ENCODE data around the gene SERPINB7.
"Not testable (repeated sequence)": the region's sequence is repeated elsewhere in the genome, so short reads cannot be mapped to it uniquely, and the experiment has no call there.

Gene SERPINB7

DNA sequence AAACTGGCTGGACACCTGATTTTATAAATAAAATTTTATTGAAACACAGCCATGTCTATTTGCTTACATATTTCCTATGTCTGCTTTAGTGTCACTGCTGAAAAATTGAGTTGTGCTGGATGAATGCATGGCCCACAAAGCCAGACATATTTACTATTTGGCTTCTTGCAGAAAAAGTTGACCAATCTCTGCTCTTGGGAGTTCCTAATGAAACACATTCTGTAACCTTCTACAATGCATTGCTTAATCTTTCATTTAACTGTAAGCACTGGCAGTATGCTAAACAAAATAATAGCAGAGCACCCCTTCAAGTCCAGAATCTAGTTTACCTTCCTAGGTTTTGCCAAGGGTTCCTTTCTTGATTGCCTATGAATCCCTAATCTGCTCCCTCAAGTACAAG lies 17.7 kb upstream of the SERPINB7 start:
- H3K27me3 ChIP-seq (ENCODE audit: control insufficient read depth in 5 of 5, insufficient read depth in 4 of 5, low read length in 5 of 5), result no peaks in the 10 kb centered on the region
- peaks cover 0 to 22% (median 9%) of the 10 kb centered on the region in 5 donors for H3K4me1 ChIP-seq (ENCODE audit: control insufficient read depth in 5 of 5, insufficient read depth in 5 of 5, low read length in 5 of 5)
- H3K4me3 ChIP-seq (ENCODE audit: low read depth in 1 of 5, low read length in 5 of 5), result no peak overlapping the region
- peaks cover 0 to 10% (median 5%) of the 10 kb centered on the region in 5 donors for H3K9me3 ChIP-seq (ENCODE audit: control insufficient read depth in 5 of 5, low read length in 5 of 5)
- no peak overlapping the region for H3K27ac ChIP-seq (ENCODE audit: low read depth, low read length)
- no peaks in the 10 kb centered on the region for H3K36me3 ChIP-seq (ENCODE audit: control insufficient read depth in 5 of 5, insufficient read depth in 5 of 5, low read length in 5 of 5)
- H3K9ac ChIP-seq (ENCODE audit: low read length in 5 of 5), result no peak overlapping the region

DNA sequence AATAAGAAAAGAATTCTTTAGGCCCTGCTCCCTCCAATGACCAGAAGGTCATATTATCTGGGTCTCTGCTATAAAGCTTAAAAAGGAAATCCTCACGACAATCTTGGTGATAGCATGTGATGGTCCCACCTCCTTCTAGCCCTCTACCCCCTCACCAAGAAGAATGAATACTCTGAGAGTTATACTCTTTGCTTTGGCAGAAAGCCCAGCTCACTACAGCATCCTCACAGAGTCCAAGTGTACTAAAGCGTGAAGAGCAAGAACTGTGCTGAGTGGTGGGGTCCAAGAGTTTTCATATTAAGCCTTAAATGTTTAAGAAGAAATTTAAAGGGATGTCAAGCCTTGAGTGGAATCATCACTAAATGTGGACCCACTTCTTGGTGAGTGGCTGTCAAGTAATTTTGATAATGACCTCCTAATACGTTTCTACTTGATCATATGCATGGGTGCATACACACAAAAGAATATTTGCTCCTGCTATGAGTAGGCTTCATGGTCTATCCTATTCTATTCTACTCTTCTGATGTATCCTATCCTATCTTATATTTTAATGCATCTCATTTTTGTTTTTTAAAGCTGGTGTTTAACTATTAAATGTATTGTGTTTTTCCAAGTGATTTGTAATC lies 16.5 kb upstream of the SERPINB7 start:
- Histone ChIP-seq H3K36me3 (ENCODE audit: control insufficient read depth in 5 of 5, insufficient read depth in 5 of 5, low read length in 5 of 5) (no peaks in the 10 kb centered on the region), H3K4me3 (ENCODE audit: low read depth in 1 of 5, low read length in 5 of 5) (no peak overlapping the region), H3K27ac (ENCODE audit: low read depth, low read length) (no peak overlapping the region), H3K4me1 (ENCODE audit: control insufficient read depth in 5 of 5, insufficient read depth in 5 of 5, low read length in 5 of 5) (peaks cover 0 to 22% (median 9%) of the 10 kb centered on the region in 5 donors), H3K9me3 (ENCODE audit: control insufficient read depth in 5 of 5, low read length in 5 of 5) (peaks cover 0 to 10% (median 5%) of the 10 kb centered on the region in 5 donors), H3K27me3 (ENCODE audit: control insufficient read depth in 5 of 5, insufficient read depth in 4 of 5, low read length in 5 of 5) (no peaks in the 10 kb centered on the region), H3K9ac (ENCODE audit: low read length in 5 of 5) (no peak overlapping the region)

DNA sequence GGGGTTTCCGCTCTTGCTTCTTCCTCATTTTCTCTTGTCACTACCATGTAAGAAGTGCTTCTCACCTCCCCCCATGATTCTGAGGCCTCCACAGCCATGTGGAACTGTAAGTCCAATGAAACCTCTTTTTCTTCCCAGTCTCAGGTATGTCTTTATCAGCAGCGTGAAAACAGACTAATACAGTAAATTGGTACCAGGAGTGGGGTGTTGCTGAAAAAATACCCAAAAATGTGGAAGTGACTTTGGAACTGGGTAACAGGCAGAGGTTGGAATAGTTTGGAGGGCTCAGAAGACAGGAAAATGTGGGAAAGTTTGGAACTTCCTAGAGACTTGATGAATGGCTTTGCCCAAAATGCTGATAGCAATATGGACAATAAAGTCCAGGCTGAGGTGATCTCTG lies 15.4 kb upstream of the SERPINB7 start:
- not testable (repeated sequence) for H3K9me3 ChIP-seq (ENCODE audit: control insufficient read depth in 5 of 5, low read length in 5 of 5); H3K27me3 ChIP-seq (ENCODE audit: control insufficient read depth in 5 of 5, insufficient read depth in 4 of 5, low read length in 5 of 5); H3K4me3 ChIP-seq (ENCODE audit: low read depth in 1 of 5, low read length in 5 of 5); H3K9ac ChIP-seq (ENCODE audit: low read length in 5 of 5); H3K27ac ChIP-seq (ENCODE audit: low read depth, low read length); H3K36me3 ChIP-seq (ENCODE audit: control insufficient read depth in 5 of 5, insufficient read depth in 5 of 5, low read length in 5 of 5)
- H3K4me1 ChIP-seq (ENCODE audit: control insufficient read depth in 5 of 5, insufficient read depth in 5 of 5, low read length in 5 of 5), result peaks cover 0 to 22% (median 9%) of the 10 kb centered on the region in 5 donors

DNA sequence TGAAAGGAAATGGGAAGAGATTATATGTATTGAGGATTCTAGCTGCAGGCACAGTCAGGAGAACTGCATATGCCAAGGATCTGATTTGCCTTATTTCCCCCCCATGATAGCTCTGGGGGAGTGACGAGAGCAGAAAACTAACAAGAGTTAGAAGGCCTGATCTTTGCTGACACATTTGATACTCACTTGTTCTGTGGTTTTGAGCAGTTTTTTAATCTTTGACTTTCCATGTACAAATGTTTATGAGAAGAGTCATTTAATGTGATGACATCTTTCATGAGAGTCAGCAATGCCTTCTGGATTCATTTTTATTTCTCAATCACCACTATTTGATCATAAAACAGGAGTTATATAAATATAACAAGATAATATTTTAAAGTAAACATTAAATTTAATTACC lies 12.7 kb upstream of the SERPINB7 start:
- no peak overlapping the region for H3K9ac ChIP-seq (ENCODE audit: low read length in 5 of 5)
- H3K36me3 ChIP-seq (ENCODE audit: control insufficient read depth in 5 of 5, insufficient read depth in 5 of 5, low read length in 5 of 5), result no peaks in the 10 kb centered on the region
- H3K9me3 ChIP-seq (ENCODE audit: control insufficient read depth in 5 of 5, low read length in 5 of 5), result peaks cover 0 to 10% (median 5%) of the 10 kb centered on the region in 5 donors
- no peak overlapping the region for H3K27ac ChIP-seq (ENCODE audit: low read depth, low read length)
- no peaks in the 10 kb centered on the region for H3K27me3 ChIP-seq (ENCODE audit: control insufficient read depth in 5 of 5, insufficient read depth in 4 of 5, low read length in 5 of 5)
- no peak overlapping the region for H3K4me3 ChIP-seq (ENCODE audit: low read depth in 1 of 5, low read length in 5 of 5)
- H3K4me1 ChIP-seq (ENCODE audit: control insufficient read depth in 5 of 5, insufficient read depth in 5 of 5, low read length in 5 of 5), result peaks cover 0 to 12% (median 7%) of the 10 kb centered on the region in 5 donors

DNA sequence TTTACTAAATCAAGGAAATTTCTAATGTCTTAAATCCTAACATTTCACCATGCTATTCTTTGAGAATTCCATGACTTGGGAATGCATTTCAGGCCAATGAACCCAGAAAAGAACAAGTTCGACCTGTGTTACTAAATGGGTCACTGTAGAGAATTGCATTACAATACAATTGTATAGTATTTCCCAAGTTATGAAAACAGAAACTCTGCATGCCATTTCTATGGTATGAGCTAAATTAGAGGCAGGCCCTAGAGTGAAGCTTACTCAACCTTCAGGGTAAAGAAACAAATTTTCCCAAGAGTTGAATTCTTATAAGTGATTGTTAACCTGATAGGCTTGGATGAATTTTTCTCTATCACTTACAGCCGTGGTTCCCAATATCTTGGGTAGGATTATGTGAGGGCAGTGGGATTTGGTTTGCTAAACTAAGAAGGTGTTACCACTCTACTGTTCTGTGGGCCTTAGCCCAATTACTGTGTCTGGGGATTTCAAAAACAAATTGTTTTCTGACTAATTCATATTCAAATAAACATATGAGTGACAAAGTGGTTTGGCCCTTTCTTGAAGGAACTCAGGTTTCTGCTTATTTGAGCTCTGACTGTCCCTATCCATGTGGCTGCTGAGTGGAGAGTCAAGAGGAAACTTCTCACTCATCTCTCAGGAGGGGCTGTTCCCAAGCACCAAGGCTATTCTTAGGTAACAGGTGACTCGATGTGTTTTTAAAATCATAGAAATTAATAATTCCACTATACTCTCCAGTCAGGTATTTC lies 11.2 kb upstream of the SERPINB7 start:
- H3K9me3 ChIP-seq (ENCODE audit: control insufficient read depth in 5 of 5, low read length in 5 of 5), result peaks cover 0 to 10% (median 5%) of the 10 kb centered on the region in 5 donors
- no peak overlapping the region for H3K27ac ChIP-seq (ENCODE audit: low read depth, low read length)
- no peak overlapping the region for H3K9ac ChIP-seq (ENCODE audit: low read length in 5 of 5)
- no peaks in the 10 kb centered on the region for H3K4me1 ChIP-seq (ENCODE audit: control insufficient read depth in 5 of 5, insufficient read depth in 5 of 5, low read length in 5 of 5)
- H3K4me3 ChIP-seq (ENCODE audit: low read depth in 1 of 5, low read length in 5 of 5), result no peak overlapping the region
- no peaks in the 10 kb centered on the region for H3K27me3 ChIP-seq (ENCODE audit: control insufficient read depth in 5 of 5, insufficient read depth in 4 of 5, low read length in 5 of 5)
- no peaks in the 10 kb centered on the region for H3K36me3 ChIP-seq (ENCODE audit: control insufficient read depth in 5 of 5, insufficient read depth in 5 of 5, low read length in 5 of 5)

DNA sequence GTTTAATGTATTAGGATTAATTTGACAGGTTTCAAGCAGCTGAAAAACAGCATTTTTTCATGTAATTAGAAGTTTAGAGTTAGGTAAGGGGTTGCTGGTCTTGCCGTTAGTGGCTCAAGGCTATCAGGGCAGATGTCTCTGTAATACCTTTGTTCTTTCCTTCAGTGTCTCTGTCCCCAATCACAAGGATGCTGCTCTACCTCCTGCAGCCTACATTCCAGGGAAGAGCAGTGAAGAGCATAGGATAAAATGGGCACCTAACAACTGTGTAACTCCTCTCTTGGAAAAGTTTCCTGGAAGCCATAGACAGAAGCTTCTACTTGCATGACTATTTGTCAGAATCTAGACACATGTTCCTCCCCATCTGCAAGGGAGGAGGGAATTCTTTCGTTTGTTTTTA lies 9.4 kb upstream of the SERPINB7 start:
- Histone ChIP-seq H3K4me3 (ENCODE audit: low read depth in 1 of 5, low read length in 5 of 5) (no peak overlapping the region), H3K27ac (ENCODE audit: low read depth, low read length) (no peak overlapping the region), H3K36me3 (ENCODE audit: control insufficient read depth in 5 of 5, insufficient read depth in 5 of 5, low read length in 5 of 5) (no peaks in the 10 kb centered on the region), H3K9ac (ENCODE audit: low read length in 5 of 5) (no peak overlapping the region), H3K9me3 (ENCODE audit: control insufficient read depth in 5 of 5, low read length in 5 of 5) (peaks cover 0 to 2% (median 0%) of the 10 kb centered on the region in 5 donors), H3K27me3 (ENCODE audit: control insufficient read depth in 5 of 5, insufficient read depth in 4 of 5, low read length in 5 of 5) (no peaks in the 10 kb centered on the region), H3K4me1 (ENCODE audit: control insufficient read depth in 5 of 5, insufficient read depth in 5 of 5, low read length in 5 of 5) (peaks cover 0 to 2% (median 0%) of the 10 kb centered on the region in 5 donors)

DNA sequence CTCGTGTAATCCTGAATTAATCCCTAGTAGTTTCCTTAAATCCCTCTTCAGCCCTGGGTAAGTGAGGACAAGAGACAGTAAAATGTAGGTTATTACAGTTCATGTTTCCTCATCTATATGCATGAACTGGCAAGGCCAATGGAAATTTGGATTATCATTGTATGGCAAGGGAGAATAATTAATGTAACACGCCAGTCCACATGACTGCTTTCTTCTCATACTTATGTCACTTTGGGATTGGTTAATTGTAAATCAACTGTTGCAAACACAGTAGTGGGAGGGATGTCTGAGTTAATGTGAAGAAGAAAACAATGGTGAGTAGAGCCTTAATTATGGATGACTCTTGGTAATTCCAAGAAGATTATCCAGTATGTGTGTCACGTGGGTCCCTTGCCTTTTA lies 1.7 kb upstream of the SERPINB7 start:
- H3K27me3 ChIP-seq (ENCODE audit: control insufficient read depth in 5 of 5, insufficient read depth in 4 of 5, low read length in 5 of 5), result no peaks in the 10 kb centered on the region
- no peaks in the 10 kb centered on the region for H3K36me3 ChIP-seq (ENCODE audit: control insufficient read depth in 5 of 5, insufficient read depth in 5 of 5, low read length in 5 of 5)
- H3K4me3 ChIP-seq (ENCODE audit: low read depth in 1 of 5, low read length in 5 of 5), result no peak overlapping the region
- H3K4me1 ChIP-seq (ENCODE audit: control insufficient read depth in 5 of 5, insufficient read depth in 5 of 5, low read length in 5 of 5), result peaks cover 0 to 7% (median 0%) of the 10 kb centered on the region in 5 donors
- no peak overlapping the region for H3K27ac ChIP-seq (ENCODE audit: low read depth, low read length)
- H3K9ac ChIP-seq (ENCODE audit: low read length in 5 of 5), result no peak overlapping the region
- H3K9me3 ChIP-seq (ENCODE audit: control insufficient read depth in 5 of 5, low read length in 5 of 5), result no peaks in the 10 kb centered on the region

DNA sequence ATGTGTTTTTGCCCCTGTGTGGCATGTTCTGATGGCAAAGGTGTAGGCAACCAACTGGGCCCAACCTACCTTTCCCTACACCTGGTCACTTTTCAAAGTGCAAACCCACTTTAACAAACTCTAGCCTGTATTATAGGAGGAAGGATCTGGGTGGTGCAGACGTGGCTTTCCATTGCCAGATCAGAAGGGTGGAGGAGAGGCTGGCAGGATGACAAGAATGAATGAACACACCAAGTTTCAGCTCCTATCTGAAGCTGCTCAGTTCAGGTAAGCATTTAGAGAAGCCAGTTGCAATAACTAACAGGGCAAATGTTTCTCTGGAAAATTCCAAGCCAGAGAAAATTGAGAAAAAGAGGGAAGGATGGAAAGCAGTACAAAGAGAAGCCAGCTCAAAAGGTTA lies 707 bp upstream of the SERPINB7 start:
- Histone ChIP-seq H3K36me3 (ENCODE audit: control insufficient read depth in 5 of 5, insufficient read depth in 5 of 5, low read length in 5 of 5) (no peaks in the 10 kb centered on the region), H3K9ac (ENCODE audit: low read length in 5 of 5) (no peak overlapping the region), H3K9me3 (ENCODE audit: control insufficient read depth in 5 of 5, low read length in 5 of 5) (no peaks in the 10 kb centered on the region), H3K27me3 (ENCODE audit: control insufficient read depth in 5 of 5, insufficient read depth in 4 of 5, low read length in 5 of 5) (no peaks in the 10 kb centered on the region), H3K27ac (ENCODE audit: low read depth, low read length) (no peak overlapping the region), H3K4me1 (ENCODE audit: control insufficient read depth in 5 of 5, insufficient read depth in 5 of 5, low read length in 5 of 5) (peaks cover 0 to 7% (median 0%) of the 10 kb centered on the region in 5 donors), H3K4me3 (ENCODE audit: low read depth in 1 of 5, low read length in 5 of 5) (no peak overlapping the region)

DNA sequence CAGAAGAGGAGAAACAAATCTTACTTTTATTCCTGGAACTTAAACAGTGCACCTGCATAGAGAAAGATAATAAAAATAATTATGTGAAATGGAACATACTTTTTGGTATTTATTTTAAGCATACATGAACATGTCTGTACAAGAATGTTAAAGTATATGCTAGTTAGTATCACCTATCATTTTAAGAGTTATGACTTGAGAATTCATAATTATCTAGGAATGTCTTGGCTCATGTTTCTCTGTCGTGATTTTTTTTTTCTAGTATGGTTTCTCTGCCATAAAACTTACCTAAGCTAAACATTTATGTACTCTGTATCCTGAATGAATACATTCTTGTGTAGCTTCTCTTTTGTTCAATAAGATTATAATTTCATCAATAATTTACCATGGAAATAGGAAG lies 4.2 kb downstream of the SERPINB7 start:
- no peaks in the 10 kb centered on the region for H3K4me1 ChIP-seq (ENCODE audit: control insufficient read depth in 5 of 5, insufficient read depth in 5 of 5, low read length in 5 of 5)
- no peaks in the 10 kb centered on the region for H3K9me3 ChIP-seq (ENCODE audit: control insufficient read depth in 5 of 5, low read length in 5 of 5)
- H3K36me3 ChIP-seq (ENCODE audit: control insufficient read depth in 5 of 5, insufficient read depth in 5 of 5, low read length in 5 of 5), result no peaks in the 10 kb centered on the region
- no peak overlapping the region for H3K9ac ChIP-seq (ENCODE audit: low read length in 5 of 5)
- H3K27ac ChIP-seq (ENCODE audit: low read depth, low read length), result no peak overlapping the region
- no peak overlapping the region for H3K4me3 ChIP-seq (ENCODE audit: low read depth in 1 of 5, low read length in 5 of 5)
- H3K27me3 ChIP-seq (ENCODE audit: control insufficient read depth in 5 of 5, insufficient read depth in 4 of 5, low read length in 5 of 5), result peaks cover 0 to 3% (median 0%) of the 10 kb centered on the region in 5 donors

DNA sequence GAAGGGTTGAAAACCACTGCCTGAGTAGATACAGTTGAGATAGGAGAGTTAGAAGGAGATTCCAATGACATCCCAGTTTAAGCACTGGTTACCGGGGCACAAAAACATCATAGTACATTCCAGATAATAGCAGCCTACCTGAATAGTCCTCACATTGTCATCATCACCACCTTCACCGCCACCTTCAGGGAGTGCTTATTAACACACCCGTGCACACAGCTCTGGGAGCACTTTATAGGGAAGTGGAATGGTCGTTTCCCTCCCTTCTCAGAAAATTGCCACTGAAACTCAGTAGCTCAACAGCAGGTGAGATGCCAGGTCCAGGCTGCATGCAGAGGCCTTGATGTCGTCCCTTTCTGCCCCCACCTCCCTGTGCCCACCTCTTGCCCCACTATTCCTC lies 8.2 kb downstream of the SERPINB7 start:
- Histone ChIP-seq H3K4me1 (ENCODE audit: control insufficient read depth in 5 of 5, insufficient read depth in 5 of 5, low read length in 5 of 5) (no peaks in the 10 kb centered on the region), H3K4me3 (ENCODE audit: low read depth in 1 of 5, low read length in 5 of 5) (no peak overlapping the region), H3K27me3 (ENCODE audit: control insufficient read depth in 5 of 5, insufficient read depth in 4 of 5, low read length in 5 of 5) (peaks cover 0 to 3% (median 0%) of the 10 kb centered on the region in 5 donors), H3K36me3 (ENCODE audit: control insufficient read depth in 5 of 5, insufficient read depth in 5 of 5, low read length in 5 of 5) (no peaks in the 10 kb centered on the region), H3K9me3 (ENCODE audit: control insufficient read depth in 5 of 5, low read length in 5 of 5) (no peaks in the 10 kb centered on the region), H3K9ac (ENCODE audit: low read length in 5 of 5) (no peak overlapping the region), H3K27ac (ENCODE audit: low read depth, low read length) (no peak overlapping the region)
